Thyroid gland (tissue), 4 donors: Measurements from ENCODE around the gene LRFN3.

Experiments used
- POLR2A ChIP-seq, 2 donors: fragments of 450-650 bp; IDR thresholded peaks; one replicate each; pipeline ENCODE4 v1.6.1; 2017; ENCODE audit warnings: antibody characterized with exemption in 2 of 2, mild to moderate bottlenecking in 2 of 2, moderate library complexity in 1 of 2
- TF ChIP-seq, protein P1 (sequence below), 6 experiments: fragments of 200-600 bp in 3 of 6; fragments of 450-650 bp in 3 of 6; sonication (generic) in 3 of 6; IDR thresholded peaks; one replicate each; pipeline ENCODE4 v1.5.1; 2016 to 2019; ENCODE audit warnings: antibody characterized with exemption in 6 of 6, mild to moderate bottlenecking in 2 of 6, inconsistent platforms in 1 of 6, moderate library complexity in 1 of 6

DNA sequence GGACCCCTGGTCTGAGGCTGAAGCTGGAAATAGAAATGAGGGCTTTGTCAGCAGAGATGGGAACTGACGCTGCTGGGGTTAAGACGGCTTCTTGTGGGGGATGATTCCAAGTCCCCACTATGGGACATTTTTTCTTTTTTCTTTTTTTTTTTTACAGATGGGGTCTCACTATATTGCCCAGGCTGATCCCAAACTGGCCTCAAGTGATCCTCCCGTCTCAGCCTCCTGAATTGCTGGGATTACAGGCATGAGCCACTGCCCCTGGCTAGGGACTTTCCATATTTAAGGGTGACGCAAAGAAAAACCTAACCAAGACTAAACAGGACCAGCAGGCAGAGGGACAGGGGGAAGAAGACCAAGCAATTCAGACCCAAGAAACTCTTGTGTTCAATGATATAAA lies 10.0 kb downstream of the LRFN3 start:
- TF ChIP-seq, protein P1, sequence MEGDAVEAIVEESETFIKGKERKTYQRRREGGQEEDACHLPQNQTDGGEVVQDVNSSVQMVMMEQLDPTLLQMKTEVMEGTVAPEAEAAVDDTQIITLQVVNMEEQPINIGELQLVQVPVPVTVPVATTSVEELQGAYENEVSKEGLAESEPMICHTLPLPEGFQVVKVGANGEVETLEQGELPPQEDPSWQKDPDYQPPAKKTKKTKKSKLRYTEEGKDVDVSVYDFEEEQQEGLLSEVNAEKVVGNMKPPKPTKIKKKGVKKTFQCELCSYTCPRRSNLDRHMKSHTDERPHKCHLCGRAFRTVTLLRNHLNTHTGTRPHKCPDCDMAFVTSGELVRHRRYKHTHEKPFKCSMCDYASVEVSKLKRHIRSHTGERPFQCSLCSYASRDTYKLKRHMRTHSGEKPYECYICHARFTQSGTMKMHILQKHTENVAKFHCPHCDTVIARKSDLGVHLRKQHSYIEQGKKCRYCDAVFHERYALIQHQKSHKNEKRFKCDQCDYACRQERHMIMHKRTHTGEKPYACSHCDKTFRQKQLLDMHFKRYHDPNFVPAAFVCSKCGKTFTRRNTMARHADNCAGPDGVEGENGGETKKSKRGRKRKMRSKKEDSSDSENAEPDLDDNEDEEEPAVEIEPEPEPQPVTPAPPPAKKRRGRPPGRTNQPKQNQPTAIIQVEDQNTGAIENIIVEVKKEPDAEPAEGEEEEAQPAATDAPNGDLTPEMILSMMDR (IDR thresholded peaks at IDR 0.05) = no peak
- TF ChIP-seq POLR2A (IDR thresholded peaks at IDR 0.05) = no peak
